Activated CD8-positive, alpha-beta T cell treated with anti-CD3 and anti-CD28 coated beads, Interleukin-2, amount 10 ng/mL, durations not matched to agents 7 days and 5 days (primary cell): ENCODE data around the gene EHBP1. TPM values are rescaled to one million over a fixed set of nuclear protein-coding genes. Genes with fewer than 3 reads are reported as not detected.

Experiments
- ATAC-seq: fragments of 150-1000 bp; cut with Tn5 transposase; one replicate; pipeline ENCODE4 v1.10.0; 2021; ENCODE audit warnings: moderate library complexity
- CTCF ChIA-PET: fragments of 350-600 bp; sonication (Branson Sonifier 250); formaldehyde crosslinking; loops from one replicate; lab custom pipeline; 2021; ENCODE audit warnings: antibody characterized with exemption; lab: Charles Lee
- POLR2A ChIA-PET: fragments of 350-600 bp; sonication (Branson Sonifier 250); formaldehyde crosslinking; loops from one replicate; lab custom pipeline; 2021; ENCODE audit warnings: antibody characterized with exemption; lab: Charles Lee
- DNase-seq: peaks from one replicate; pipeline ENCODE4 v3.0.0-alpha.2; 2020
- H3K27ac Mint-ChIP-seq: one replicate; pipeline ENCODE4 v1.8.0; 2021; ENCODE audit warnings: mild to moderate bottlenecking, mixed read lengths
- H3K27me3 Mint-ChIP-seq: one replicate; pipeline ENCODE4 v1.8.0; 2021; ENCODE audit warnings: low read depth, mixed read lengths
- H3K36me3 Mint-ChIP-seq: one replicate; pipeline ENCODE4 v1.8.0; 2021; ENCODE audit warnings: low read depth, mixed read lengths
- H3K4me1 Mint-ChIP-seq: one replicate; pipeline ENCODE4 v1.8.0; 2021; ENCODE audit warnings: low read depth, mixed read lengths
- H3K4me3 Mint-ChIP-seq: one replicate; pipeline ENCODE4 v1.8.0; 2021; ENCODE audit warnings: mild to moderate bottlenecking, mixed read lengths
- H3K9me3 Mint-ChIP-seq: one replicate; pipeline ENCODE4 v1.8.0; 2022; ENCODE audit warnings: mixed read lengths; ENCODE audit not compliant: insufficient read depth
- total RNA-seq, 2 experiments: library from RNA; stranded (reverse); gene quantifications; one replicate each; pipeline ENCODE4 v1.2.3, GENCODE V29; 2021

Gene EHBP1
- total RNA-seq, 2 experiments from 2014 or later = 23.4 to 26.3 TPM

- DNase-seq (no peak), ATAC-seq (no peak)
- Mint-ChIP-seq H3K27me3 (peaks cover under 1% of the 10 kb centered on the region), H3K4me1 (no peaks in the 10 kb centered on the region), H3K36me3 (no peaks in the 10 kb centered on the region), H3K4me3 (no peak overlapping the region), H3K27ac (no peak overlapping the region), H3K9me3 (no peaks in the 10 kb centered on the region)
- ChIA-PET POLR2A (no interaction called here), CTCF (no interaction called here)
Observed at GRCh38 chr2:62669180-62669579, 36.3 kb upstream of the EHBP1 start.

- ATAC-seq (no peak), DNase-seq (no peak)
- Mint-ChIP-seq H3K4me3 (no peak overlapping the region), H3K9me3 (no peaks in the 10 kb centered on the region), H3K36me3 (no peaks in the 10 kb centered on the region), H3K4me1 (no peaks in the 10 kb centered on the region), H3K27ac (no peak overlapping the region), H3K27me3 (no peaks in the 10 kb centered on the region)
- POLR2A ChIA-PET = no interaction called here
- CTCF ChIA-PET = no interaction called here
Observed at GRCh38 chr2:62672601-62673000, 32.9 kb upstream of the EHBP1 start.

- Mint-ChIP-seq H3K27ac (no peak overlapping the region), H3K9me3 (no peaks in the 10 kb centered on the region), H3K36me3 (no peaks in the 10 kb centered on the region), H3K27me3 (peaks cover 2% of the 10 kb centered on the region), H3K4me1 (no peaks in the 10 kb centered on the region), H3K4me3 (no peak overlapping the region)
- CTCF ChIA-PET = no interaction called here
- ATAC-seq (no peak), DNase-seq (no peak)
- POLR2A ChIA-PET = no interaction called here
Observed at GRCh38 chr2:62675062-62675461, 30.5 kb upstream of the EHBP1 start.

- ATAC-seq (no peak), DNase-seq (no peak)
- H3K27me3 Mint-ChIP-seq = peaks cover 31% of the 10 kb centered on the region
- POLR2A ChIA-PET = no interaction called here
- no peaks in the 10 kb centered on the region for H3K9me3 Mint-ChIP-seq
- H3K27ac Mint-ChIP-seq = no peak overlapping the region
- H3K36me3 Mint-ChIP-seq = no peaks in the 10 kb centered on the region
- no peak overlapping the region for H3K4me3 Mint-ChIP-seq
- H3K4me1 Mint-ChIP-seq = no peaks in the 10 kb centered on the region
- CTCF ChIA-PET = no interaction called here
Observed at GRCh38 chr2:62685256-62685655, 20.3 kb upstream of the EHBP1 start.

- Mint-ChIP-seq H3K27me3 (peaks cover 35% of the 10 kb centered on the region), H3K9me3 (no peaks in the 10 kb centered on the region), H3K4me1 (no peaks in the 10 kb centered on the region), H3K27ac (no peak overlapping the region), H3K4me3 (no peak overlapping the region), H3K36me3 (no peaks in the 10 kb centered on the region)
- DNase-seq = no peak
- ChIA-PET CTCF (no interaction called here), POLR2A (no interaction called here)
- no peak for ATAC-seq
Observed at GRCh38 chr2:62686012-62686685, 19.4 kb upstream of the EHBP1 start.

GRCh38 chr2:62687636-62688035 is 17.9 kb upstream of the EHBP1 start:
- ChIA-PET CTCF (no interaction called here), POLR2A (no interaction called here)
- H3K27ac Mint-ChIP-seq = no peak overlapping the region
- peaks cover 39% of the 10 kb centered on the region for H3K27me3 Mint-ChIP-seq
- no peaks in the 10 kb centered on the region for H3K4me1 Mint-ChIP-seq
- no peak for ATAC-seq
- no peaks in the 10 kb centered on the region for H3K9me3 Mint-ChIP-seq
- H3K36me3 Mint-ChIP-seq = no peaks in the 10 kb centered on the region
- no peak overlapping the region for H3K4me3 Mint-ChIP-seq
- DNase-seq = no peak

- Mint-ChIP-seq H3K4me1 (no peaks in the 10 kb centered on the region), H3K9me3 (no peaks in the 10 kb centered on the region), H3K4me3 (no peak overlapping the region), H3K27ac (no peak overlapping the region), H3K27me3 (peaks cover 43% of the 10 kb centered on the region), H3K36me3 (no peaks in the 10 kb centered on the region)
- POLR2A ChIA-PET = no interaction called here
- ATAC-seq (no peak), DNase-seq (no peak)
- CTCF ChIA-PET = no interaction called here
Observed at GRCh38 chr2:62688771-62689170, 16.7 kb upstream of the EHBP1 start.

GRCh38 chr2:62691186-62691585 is 14.3 kb upstream of the EHBP1 start:
- H3K9me3 Mint-ChIP-seq = no peaks in the 10 kb centered on the region
- ChIA-PET POLR2A (no interaction called here), CTCF (no interaction called here)
- H3K27me3 Mint-ChIP-seq = peaks cover 35% of the 10 kb centered on the region
- DNase-seq = no peak
- H3K4me3 Mint-ChIP-seq = no peak overlapping the region
- ATAC-seq = no peak
- H3K36me3 Mint-ChIP-seq = no peaks in the 10 kb centered on the region
- H3K27ac Mint-ChIP-seq = no peak overlapping the region
- H3K4me1 Mint-ChIP-seq = no peaks in the 10 kb centered on the region

GRCh38 chr2:62692225-62692624 is 13.3 kb upstream of the EHBP1 start:
- Mint-ChIP-seq H3K9me3 (no peaks in the 10 kb centered on the region), H3K27me3 (peaks cover 29% of the 10 kb centered on the region), H3K4me1 (no peaks in the 10 kb centered on the region), H3K4me3 (no peak overlapping the region), H3K36me3 (no peaks in the 10 kb centered on the region), H3K27ac (no peak overlapping the region)
- POLR2A ChIA-PET = no interaction called here
- CTCF ChIA-PET = interaction anchor here (0.6 kb wide), 1 partner anchor 1223 kb away, joined by 3 read pairs; no protein-coding TSS in a partner anchor
- ATAC-seq (no peak), DNase-seq (no peak)

GRCh38 chr2:62698653-62699052 is 6.9 kb upstream of the EHBP1 start:
- Mint-ChIP-seq H3K4me3 (no peak overlapping the region), H3K9me3 (no peaks in the 10 kb centered on the region), H3K36me3 (no peaks in the 10 kb centered on the region), H3K27me3 (peaks cover 14% of the 10 kb centered on the region), H3K27ac (no peak overlapping the region), H3K4me1 (no peaks in the 10 kb centered on the region)
- DNase-seq = no peak
- CTCF ChIA-PET = interaction anchor here (1.1 to 1.9 kb wide), 3 partner anchors 77 to 241 kb away, joined by 3 to 4 read pairs (median 4); no protein-coding TSS in a partner anchor
- no peak for ATAC-seq
- POLR2A ChIA-PET = no interaction called here

- peak overlapping the region; percentile 73 for H3K27ac Mint-ChIP-seq
- H3K9me3 Mint-ChIP-seq = no peaks in the 10 kb centered on the region
- H3K4me3 Mint-ChIP-seq = peak overlapping the region; percentile 82
- peaks cover 5% of the 10 kb centered on the region for H3K27me3 Mint-ChIP-seq
- ChIA-PET POLR2A (no interaction called here), CTCF (interaction anchor here (2.1 kb wide), 1 partner anchor 70 kb away, joined by 7 read pairs; no protein-coding TSS in a partner anchor)
- no peak for DNase-seq
- peaks cover 31% of the 10 kb centered on the region for H3K4me1 Mint-ChIP-seq
- peaks cover 14% of the 10 kb centered on the region for H3K36me3 Mint-ChIP-seq
- ATAC-seq = no peak
Observed at GRCh38 chr2:62704654-62705006, 883 bp upstream of the EHBP1 start.

GRCh38 chr2:62705859-62706720 is 577 bp downstream of the EHBP1 start:
- ATAC-seq (peak; percentile 20), DNase-seq (peak; percentile 24)
- H3K9me3 Mint-ChIP-seq = no peaks in the 10 kb centered on the region
- peaks cover 2% of the 10 kb centered on the region for H3K27me3 Mint-ChIP-seq
- H3K4me3 Mint-ChIP-seq = peak overlapping the region; percentile 82
- CTCF ChIA-PET = interaction anchor here (0.8 to 2.1 kb wide), 2 partner anchors 35 to 69 kb away, joined by 3 to 7 read pairs; no protein-coding TSS in a partner anchor
- peaks cover 31% of the 10 kb centered on the region for H3K4me1 Mint-ChIP-seq
- peak overlapping the region; percentile 73 for H3K27ac Mint-ChIP-seq
- POLR2A ChIA-PET = no interaction called here
- peaks cover 16% of the 10 kb centered on the region for H3K36me3 Mint-ChIP-seq
